PC-9 (cell line): Measurements from ENCODE around the gene RASD2. TPM values are rescaled to one million over a fixed set of nuclear protein-coding genes. Genes with fewer than 3 reads are reported as not detected.
A peak's percentile ranks its signal among the peaks of the same experiment; 100 is the strongest.
"Not testable (repeated sequence)": the region's sequence is repeated elsewhere in the genome, so short reads cannot be mapped to it uniquely, and the experiment has no call there.

Source experiments
- BruUV-seq: library from RNA; stranded (reverse); fragments of 400-500 nt; replicated peaks from 2 replicates; lab custom pipeline; 2021; lab: Mats Ljungman, UMichigan
- CTCF ChIA-PET: fragments of 300-600 bp; sonication (Branson Sonifier 250); formaldehyde crosslinking; loops from one replicate; lab custom pipeline; 2022; ENCODE audit warnings: antibody characterized with exemption; lab: Charles Lee
- POLR2A ChIA-PET: fragments of 300-600 bp; sonication (Branson Sonifier 250); formaldehyde crosslinking; loops from one replicate; lab custom pipeline; 2022; ENCODE audit warnings: antibody characterized with exemption; ENCODE audit not compliant: unreplicated experiment; lab: Charles Lee
- DNase-seq, 2 experiments: peaks; one replicate each; pipeline versions ENCODE4 v3.0.0 to v3.0.0-alpha.2; 2015 to 2022; ENCODE audit warnings: mixed read lengths in 1 of 2
- H2AFZ ChIP-seq: fragments of 200-600 bp; sonication (generic); 2 replicates; pipeline ENCODE4 v1.8.1; 2017; ENCODE audit warnings: antibody characterized with exemption
- H3F3A ChIP-seq: fragments of 200-600 bp; sonication (generic); 2 replicates; pipeline ENCODE4 v1.8.1; 2017; ENCODE audit warnings: antibody characterized with exemption, mild to moderate bottlenecking, low read depth; ENCODE audit not compliant: insufficient read depth
- H3K27ac ChIP-seq: fragments of 200-600 bp; sonication (generic); 2 replicates; pipeline ENCODE4 v1.6.1; 2016; ENCODE audit warnings: mixed run types
- H3K27me3 ChIP-seq: fragments of 200-600 bp; sonication (generic); 2 replicates; pipeline ENCODE4 v1.6.1; 2016; ENCODE audit warnings: low read depth, mixed run types; ENCODE audit not compliant: insufficient read depth
- H3K36me3 ChIP-seq: fragments of 200-600 bp; sonication (generic); 2 replicates; pipeline ENCODE4 v1.6.1; 2016; ENCODE audit warnings: low read depth, mixed run types
- H3K4me1 ChIP-seq: fragments of 200-600 bp; sonication (generic); replicated peaks from 2 replicates; pipeline ENCODE4 v1.6.1; 2016; ENCODE audit warnings: mixed run types; ENCODE audit not compliant: insufficient read depth
- H3K4me2 ChIP-seq: fragments of 200-600 bp; sonication (generic); 2 replicates; pipeline ENCODE4 v1.6.1; 2017; ENCODE audit warnings: mixed run types
- H3K4me3 ChIP-seq: fragments of 200-600 bp; sonication (generic); 2 replicates; pipeline ENCODE4 v1.6.1; 2016; ENCODE audit warnings: mixed run types
- H3K79me2 ChIP-seq: fragments of 200-600 bp; sonication (generic); 2 replicates; pipeline ENCODE4 v1.6.1; 2017; ENCODE audit warnings: low read depth, mixed run types
- H3K9me2 ChIP-seq: fragments of 200-600 bp; sonication (generic); 2 replicates; pipeline ENCODE4 v1.8.1; 2017; ENCODE audit warnings: mild to moderate bottlenecking; ENCODE audit not compliant: insufficient read depth
- H3K9me3 ChIP-seq: fragments of 200-600 bp; sonication (generic); 2 replicates; pipeline ENCODE4 v1.8.1; 2016; ENCODE audit warnings: low read depth; ENCODE audit not compliant: insufficient read depth
- H4K20me1 ChIP-seq: fragments of 200-600 bp; sonication (generic); 2 replicates; pipeline ENCODE4 v1.8.1; 2017; ENCODE audit not compliant: insufficient read depth
- CTCF ChIP-seq: fragments of 200-600 bp; sonication (generic); conservative IDR thresholded peaks from 2 replicates; pipeline ENCODE4 v1.6.1; 2017; ENCODE audit warnings: mixed run types, antibody characterized with exemption, mild to moderate bottlenecking, moderate library complexity
- EZH2 ChIP-seq: fragments of 200-600 bp; sonication (generic); IDR thresholded peaks from 2 replicates; pipeline ENCODE4 v1.8.0; 2017; ENCODE audit warnings: antibody characterized with exemption, low read depth
- intact Hi-C: fragments of 100-400 bp; cut with micrococcal nuclease; formaldehyde crosslinking; loops from one replicate; pipeline ENCODE4 v1.10.0; 2022; ENCODE audit not compliant: unreplicated experiment
- total RNA-seq: library from RNA; stranded (reverse); gene quantifications from 2 replicates; pipeline ENCODE4 v1.2.3, GENCODE V29; 2021

The RASD2 gene
- total RNA-seq, 1 experiment from 2014 or later: 0.70 TPM

GRCh38 chr22:35506259-35506570 is 34.4 kb upstream of the RASD2 start:
- Histone ChIP-seq H3K4me2 (no peak overlapping the region), H3K9me2 (no peaks in the 10 kb centered on the region), H3K79me2 (no peaks in the 10 kb centered on the region), H4K20me1 (no peaks in the 10 kb centered on the region), H3K27ac (no peak overlapping the region), H3K27me3 (peaks cover 22% of the 10 kb centered on the region; the same call in 1 of the 2 replicates), H3K4me1 (peaks cover 11% of the 10 kb centered on the region), H2AFZ (no peak overlapping the region), H3K9me3 (no peaks in the 10 kb centered on the region), H3K36me3 (no peaks in the 10 kb centered on the region), H3K4me3 (no peak overlapping the region), H3F3A (no peaks in the 10 kb centered on the region)
- TF ChIP-seq CTCF: no peak
- TF ChIP-seq EZH2: no peak
- ChIA-PET POLR2A (no interaction called here), CTCF (no interaction called here)
- no TSS peak for BruUV-seq
- no peak for DNase-seq
- intact Hi-C loops: no loop called here

- DNase-seq, H3K4me3 ChIP-seq, CTCF ChIA-PET, H2AFZ ChIP-seq, intact Hi-C loops, BruUV-seq, H4K20me1 ChIP-seq, H3F3A ChIP-seq, H3K36me3 ChIP-seq, H3K9me2 ChIP-seq, H3K79me2 ChIP-seq, POLR2A ChIA-PET, H3K4me2 ChIP-seq, H3K9me3 ChIP-seq, H3K27ac ChIP-seq: not testable (repeated sequence)
- H3K27me3 ChIP-seq: peaks cover 19% of the 10 kb centered on the region; the same call in 1 of the 2 replicates
- peaks cover 15% of the 10 kb centered on the region for H3K4me1 ChIP-seq
These were observed 32.8 kb upstream of the RASD2 start for GRCh38 chr22:35507851-35508250.

- Histone ChIP-seq H3K4me1 (peaks cover 15% of the 10 kb centered on the region), H3K27ac (no peak overlapping the region)
- CTCF ChIA-PET: no interaction called here
These were observed 31.2 kb upstream of the RASD2 start for GRCh38 chr22:35509451-35509850.

More at GRCh38 chr22:35509451-35509850, 31.2 kb upstream of the RASD2 start:
- no TSS peak for BruUV-seq
- intact Hi-C loops: no loop called here
- H3K36me3 ChIP-seq: no peaks in the 10 kb centered on the region
- peak in 1 of 2 experiments; percentile 21 for DNase-seq
- H3K9me3 ChIP-seq: no peaks in the 10 kb centered on the region
- H3K9me2 ChIP-seq: no peaks in the 10 kb centered on the region
- H3K4me3 ChIP-seq: no peak overlapping the region
- no peaks in the 10 kb centered on the region for H4K20me1 ChIP-seq
- peaks cover 3% of the 10 kb centered on the region; the same call in 1 of the 2 replicates for H3K27me3 ChIP-seq
- H3K79me2 ChIP-seq: no peaks in the 10 kb centered on the region
- H2AFZ ChIP-seq: no peak overlapping the region
- H3F3A ChIP-seq: no peaks in the 10 kb centered on the region
- POLR2A ChIA-PET: no interaction called here
- H3K4me2 ChIP-seq: no peak overlapping the region
- no peak for TF ChIP-seq EZH2
- TF ChIP-seq CTCF: no peak
